Activated CD4-positive, alpha-beta T cell treated with anti-CD3 and anti-CD28 coated beads for 36 hours (primary cell): ENCODE results near the gene PRND. TPM values are rescaled to one million over a fixed set of nuclear protein-coding genes. Genes with fewer than 3 reads are reported as not detected.
"Not testable (repeated sequence)": the region's sequence is repeated elsewhere in the genome, so short reads cannot be mapped to it uniquely, and the experiment has no call there.

Experiments used
- ATAC-seq: fragments of 200-7000 bp; cut with Tn5 transposase; one replicate; pipeline ENCODE4 v1.10.0; 2021; ENCODE audit warnings: mild to moderate bottlenecking, moderate library complexity
- CTCF ChIA-PET: fragments of 350-600 bp; sonication (Branson Sonifier 250); formaldehyde crosslinking; loops from one replicate; lab custom pipeline; 2021; ENCODE audit warnings: antibody characterized with exemption; lab: Charles Lee
- POLR2A ChIA-PET: fragments of 350-600 bp; sonication (Branson Sonifier 250); formaldehyde crosslinking; loops from one replicate; lab custom pipeline; 2021; ENCODE audit warnings: antibody characterized with exemption, inconsistent platforms; lab: Charles Lee
- DNase-seq: peaks from one replicate; pipeline ENCODE4 v3.0.0-alpha.2; 2020
- H3K27ac Mint-ChIP-seq: one replicate; pipeline ENCODE4 v1.8.0; 2021; ENCODE audit warnings: mixed read lengths
- H3K27me3 Mint-ChIP-seq: one replicate; pipeline ENCODE4 v1.8.0; 2021; ENCODE audit warnings: mixed read lengths
- H3K36me3 Mint-ChIP-seq: one replicate; pipeline ENCODE4 v1.8.0; 2021; ENCODE audit warnings: low read depth, mixed read lengths
- H3K4me1 Mint-ChIP-seq: one replicate; pipeline ENCODE4 v1.8.0; 2021; ENCODE audit warnings: mixed read lengths
- H3K4me3 Mint-ChIP-seq: one replicate; pipeline ENCODE4 v1.8.0; 2021; ENCODE audit warnings: mild to moderate bottlenecking, moderate library complexity, mixed read lengths
- H3K9me3 Mint-ChIP-seq: one replicate; pipeline ENCODE4 v1.8.0; 2021; ENCODE audit warnings: low read depth, mixed read lengths
- intact Hi-C, 2 experiments: fragments of 100-400 bp; cut with DNase I in 1 of 2; cut with micrococcal nuclease in 1 of 2; formaldehyde crosslinking; loops; one replicate each; pipeline versions ENCODE4 v1.14.2 to v1.15.1; 2022 to 2024; cut with DNase I, micrococcal nuclease
- total RNA-seq, 2 experiments: library from RNA; stranded (reverse); gene quantifications; one replicate each; pipeline ENCODE4 v1.2.3, GENCODE V29; 2021

PRND gene
- total RNA-seq, 2 experiments from 2014 or later, result not detected

GRCh38 chr20:4688305-4688704, 33.4 kb upstream of the PRND start:
- Mint-ChIP-seq H3K4me3 (peak overlapping the region; percentile 45), H3K27ac (peak overlapping the region; percentile 39), H3K27me3 (no peaks in the 10 kb centered on the region), H3K36me3 (peaks cover 50% of the 10 kb centered on the region), H3K9me3 (no peaks in the 10 kb centered on the region), H3K4me1 (peaks cover 83% of the 10 kb centered on the region)
- DNase-seq, result no peak
- POLR2A ChIA-PET, result interaction anchor here (0.8 to 1.0 kb wide), 2 partner anchors 9 to 127 kb away, joined by 3 to 5 read pairs; no protein-coding TSS in a partner anchor
- CTCF ChIA-PET, result interaction anchor here (0.7 kb wide), 1 partner anchor 412 kb away, joined by 3 read pairs; no protein-coding TSS in a partner anchor
- intact Hi-C loops, result no loop called here
- ATAC-seq, result no peak

GRCh38 chr20:4689220-4689619, 32.5 kb upstream of the PRND start:
- DNase-seq, result no peak
- intact Hi-C loops, result no loop called here
- no peaks in the 10 kb centered on the region for H3K27me3 Mint-ChIP-seq
- H3K36me3 Mint-ChIP-seq, result peaks cover 55% of the 10 kb centered on the region
- ATAC-seq, result no peak
- no peaks in the 10 kb centered on the region for H3K9me3 Mint-ChIP-seq
- H3K27ac Mint-ChIP-seq, result peak overlapping the region; percentile 68
- peak overlapping the region; percentile 24 for H3K4me3 Mint-ChIP-seq
- ChIA-PET POLR2A (no interaction called here), CTCF (interaction anchor here (0.6 to 1.5 kb wide), 4 partner anchors 12 to 535 kb away, joined by 3 to 4 read pairs (median 4); no protein-coding TSS in a partner anchor)
- peaks cover 75% of the 10 kb centered on the region for H3K4me1 Mint-ChIP-seq

GRCh38 chr20:4691753-4692152, 30.0 kb upstream of the PRND start:
- H3K27me3 Mint-ChIP-seq, result no peaks in the 10 kb centered on the region
- intact Hi-C loops, result no loop called here
- H3K27ac Mint-ChIP-seq, result no peak overlapping the region
- ATAC-seq, result no peak
- no peak overlapping the region for H3K4me3 Mint-ChIP-seq
- peaks cover 72% of the 10 kb centered on the region for H3K4me1 Mint-ChIP-seq
- no peak for DNase-seq
- CTCF ChIA-PET, result interaction anchor here (0.7 to 1.9 kb wide), 4 partner anchors 9 to 109 kb away, joined by 3 to 5 read pairs (median 4); no protein-coding TSS in a partner anchor
- peaks cover 67% of the 10 kb centered on the region for H3K36me3 Mint-ChIP-seq
- H3K9me3 Mint-ChIP-seq, result no peaks in the 10 kb centered on the region
- POLR2A ChIA-PET, result interaction anchor here (0.7 kb wide), 1 partner anchor 663 kb away, joined by 3 read pairs; no protein-coding TSS in a partner anchor

- H3K27ac Mint-ChIP-seq, result no peak overlapping the region
- ChIA-PET CTCF (no interaction called here), POLR2A (interaction anchor here (0.6 kb wide), 1 partner anchor 656 kb away, joined by 3 read pairs; no protein-coding TSS in a partner anchor)
- ATAC-seq (no peak), DNase-seq (no peak)
- peaks cover 64% of the 10 kb centered on the region for H3K4me1 Mint-ChIP-seq
- no peak overlapping the region for H3K4me3 Mint-ChIP-seq
- H3K27me3 Mint-ChIP-seq, result no peaks in the 10 kb centered on the region
- intact Hi-C loops, result no loop called here
- peaks cover 64% of the 10 kb centered on the region for H3K36me3 Mint-ChIP-seq
- no peaks in the 10 kb centered on the region for H3K9me3 Mint-ChIP-seq
These were observed 27.6 kb upstream of the PRND start for GRCh38 chr20:4694076-4694475.

GRCh38 chr20:4697189-4697830, 24.4 kb upstream of the PRND start:
- Mint-ChIP-seq H3K27me3 (no peaks in the 10 kb centered on the region), H3K4me3 (no peak overlapping the region), H3K36me3 (peaks cover 52% of the 10 kb centered on the region), H3K27ac (peak overlapping the region; percentile 11), H3K4me1 (peaks cover 35% of the 10 kb centered on the region), H3K9me3 (no peaks in the 10 kb centered on the region)
- DNase-seq, result no peak
- ChIA-PET POLR2A (interaction anchor here (1.6 kb wide), 1 partner anchor 9 kb away, joined by 5 read pairs; no protein-coding TSS in a partner anchor), CTCF (interaction anchor here (1.0 to 1.4 kb wide), 6 partner anchors 13 to 86 kb away, joined by 3 to 6 read pairs (median 3); no protein-coding TSS in a partner anchor)
- no peak for ATAC-seq
- intact Hi-C loops, result no loop called here

GRCh38 chr20:4697831-4698221, 23.9 kb upstream of the PRND start:
- no peaks in the 10 kb centered on the region for H3K27me3 Mint-ChIP-seq

GRCh38 chr20:4699216-4699615, 22.5 kb upstream of the PRND start:
- Mint-ChIP-seq H3K9me3 (no peaks in the 10 kb centered on the region), H3K27ac (no peak overlapping the region), H3K4me1 (peaks cover 38% of the 10 kb centered on the region), H3K36me3 (peaks cover 40% of the 10 kb centered on the region), H3K4me3 (no peak overlapping the region), H3K27me3 (no peaks in the 10 kb centered on the region)
- intact Hi-C loops, result no loop called here
- no peak for DNase-seq
- CTCF ChIA-PET, result interaction anchor here (0.6 to 1.9 kb wide), 3 partner anchors 9 to 115 kb away, joined by 3 to 7 read pairs (median 3); no protein-coding TSS in a partner anchor
- POLR2A ChIA-PET, result no interaction called here
- ATAC-seq, result no peak

More at GRCh38 chr20:4697831-4698221, 23.9 kb upstream of the PRND start:
- Mint-ChIP-seq H3K4me1 (peaks cover 36% of the 10 kb centered on the region), H3K4me3 (no peak overlapping the region), H3K36me3 (peaks cover 49% of the 10 kb centered on the region), H3K9me3 (no peaks in the 10 kb centered on the region), H3K27ac (peak overlapping the region; percentile 11)
- no peak for ATAC-seq
- intact Hi-C loops, result no loop called here
- ChIA-PET POLR2A (interaction anchor here (1.6 kb wide), 1 partner anchor 10 kb away, joined by 5 read pairs; no protein-coding TSS in a partner anchor), CTCF (interaction anchor here (0.9 to 1.4 kb wide), 6 partner anchors 13 to 86 kb away, joined by 3 to 6 read pairs (median 3); no protein-coding TSS in a partner anchor)
- no peak for DNase-seq

GRCh38 chr20:4699957-4700356, 21.8 kb upstream of the PRND start:
- DNase-seq (no peak), ATAC-seq (no peak)
- ChIA-PET CTCF (interaction anchor here (0.7 to 2.1 kb wide), 3 partner anchors 10 to 528 kb away, joined by 3 to 7 read pairs (median 6); no protein-coding TSS in a partner anchor), POLR2A (no interaction called here)
- no peak overlapping the region for H3K27ac Mint-ChIP-seq
- H3K36me3 Mint-ChIP-seq, result peaks cover 38% of the 10 kb centered on the region
- no peaks in the 10 kb centered on the region for H3K9me3 Mint-ChIP-seq
- H3K27me3 Mint-ChIP-seq, result no peaks in the 10 kb centered on the region
- H3K4me3 Mint-ChIP-seq, result no peak overlapping the region
- H3K4me1 Mint-ChIP-seq, result peaks cover 38% of the 10 kb centered on the region
- intact Hi-C loops, result no loop called here

GRCh38 chr20:4702562-4703280, 19.0 kb upstream of the PRND start:
- Mint-ChIP-seq H3K36me3 (peaks cover 21% of the 10 kb centered on the region), H3K27ac (peak overlapping the region; percentile 11), H3K4me3 (no peak overlapping the region), H3K4me1 (peaks cover 16% of the 10 kb centered on the region), H3K27me3 (no peaks in the 10 kb centered on the region), H3K9me3 (no peaks in the 10 kb centered on the region)
- POLR2A ChIA-PET, result no interaction called here
- DNase-seq (no peak), ATAC-seq (peak; percentile 74)
- intact Hi-C loops, result no loop called here
- CTCF ChIA-PET, result no interaction called here

- no peak overlapping the region for H3K27ac Mint-ChIP-seq
- POLR2A ChIA-PET, result no interaction called here
- no peaks in the 10 kb centered on the region for H3K27me3 Mint-ChIP-seq
- peak; percentile 23 for ATAC-seq
- peaks cover 13% of the 10 kb centered on the region for H3K4me1 Mint-ChIP-seq
- no peak for DNase-seq
- intact Hi-C loops, result no loop called here
- no peaks in the 10 kb centered on the region for H3K9me3 Mint-ChIP-seq
- H3K4me3 Mint-ChIP-seq, result no peak overlapping the region
- peaks cover 18% of the 10 kb centered on the region for H3K36me3 Mint-ChIP-seq
- CTCF ChIA-PET, result no interaction called here
These were observed 18.4 kb upstream of the PRND start for GRCh38 chr20:4703281-4703676.

- H3K9me3 Mint-ChIP-seq, ATAC-seq, H3K4me3 Mint-ChIP-seq, H3K27ac Mint-ChIP-seq, H3K36me3 Mint-ChIP-seq, DNase-seq, intact Hi-C loops, H3K27me3 Mint-ChIP-seq, POLR2A ChIA-PET, CTCF ChIA-PET: not testable (repeated sequence)
- peaks cover 13% of the 10 kb centered on the region for H3K4me1 Mint-ChIP-seq
These were observed 14.8 kb upstream of the PRND start for GRCh38 chr20:4706941-4707340.
